ENCODE data around the gene IHH. TPM values are rescaled to one million over a fixed set of nuclear protein-coding genes. Genes with fewer than 3 reads are reported as not detected.

IHH gene
- total RNA-seq, 2 experiments from 2014 or later = 0.12 TPM; not detected in 1

GRCh38 chr2:219073413-219074129 lies 12.8 kb upstream of the IHH start:
- intact Hi-C loops (cut with DNase I, micrococcal nuclease) = loop anchor here (1.0 to 5.0 kb wide), 2 partner anchors 46 to 79 kb away; no protein-coding TSS in a partner anchor
- Mint-ChIP-seq H3K27ac (no peak overlapping the region), H3K36me3 (ENCODE audit: low read depth) (peaks cover 15% of the 10 kb centered on the region), H3K4me3 (no peak overlapping the region), H3K4me1 (no peaks in the 10 kb centered on the region), H3K9me3 (ENCODE audit: low read depth) (no peaks in the 10 kb centered on the region), H3K27me3 (no peaks in the 10 kb centered on the region)
- ATAC-seq (no peak), DNase-seq (peak; percentile 41)
- POLR2A ChIA-PET = no interaction called here
- CTCF ChIA-PET = interaction anchor here (0.6 to 13.7 kb wide), 17 partner anchors 13 to 226 kb away, joined by 3 to 154 read pairs (median 4); partner anchors contain the start of genes CFAP65 and IHH

DNA sequence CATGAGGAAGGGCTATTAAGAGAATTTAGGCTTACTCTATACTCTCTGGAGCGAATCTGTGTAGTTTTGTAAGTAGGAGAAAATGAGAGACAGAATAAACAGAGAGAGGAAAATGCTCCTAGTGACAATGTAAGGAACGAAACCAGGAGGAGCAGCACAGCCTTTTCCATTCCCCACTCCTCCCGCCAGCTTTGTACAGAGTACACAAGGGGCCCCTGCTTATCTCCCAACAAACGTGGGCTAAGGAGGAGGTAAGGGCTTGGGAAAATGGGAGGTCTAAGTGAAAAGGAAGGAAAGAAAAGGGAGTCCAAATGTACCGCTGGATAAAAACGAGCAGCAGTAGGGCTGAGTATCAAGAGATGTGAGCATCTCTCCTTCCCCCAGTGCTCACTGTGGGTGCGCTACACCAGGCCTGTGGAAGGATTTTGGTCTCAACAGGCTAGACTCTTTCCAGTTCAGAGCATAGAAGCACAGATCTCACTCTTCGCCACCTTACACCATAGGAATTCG lies 12.1 kb upstream of the IHH start:
- H3K27ac Mint-ChIP-seq = no peak overlapping the region
- no peak for DNase-seq
- no peaks in the 10 kb centered on the region for H3K4me1 Mint-ChIP-seq
- intact Hi-C loops (cut with DNase I, micrococcal nuclease) = loop anchor here (1.0 to 5.0 kb wide), 2 partner anchors 47 to 80 kb away; no protein-coding TSS in a partner anchor
- ChIA-PET CTCF (interaction anchor here (0.6 to 13.7 kb wide), 24 partner anchors 8 to 531 kb away, joined by 3 to 154 read pairs (median 4); partner anchors contain the start of genes CFAP65 and IHH), POLR2A (no interaction called here)
- no peaks in the 10 kb centered on the region for H3K27me3 Mint-ChIP-seq
- no peak for ATAC-seq
- H3K4me3 Mint-ChIP-seq = no peak overlapping the region
- H3K36me3 Mint-ChIP-seq (ENCODE audit: low read depth) = peaks cover 15% of the 10 kb centered on the region
- no peaks in the 10 kb centered on the region for H3K9me3 Mint-ChIP-seq (ENCODE audit: low read depth)

DNA sequence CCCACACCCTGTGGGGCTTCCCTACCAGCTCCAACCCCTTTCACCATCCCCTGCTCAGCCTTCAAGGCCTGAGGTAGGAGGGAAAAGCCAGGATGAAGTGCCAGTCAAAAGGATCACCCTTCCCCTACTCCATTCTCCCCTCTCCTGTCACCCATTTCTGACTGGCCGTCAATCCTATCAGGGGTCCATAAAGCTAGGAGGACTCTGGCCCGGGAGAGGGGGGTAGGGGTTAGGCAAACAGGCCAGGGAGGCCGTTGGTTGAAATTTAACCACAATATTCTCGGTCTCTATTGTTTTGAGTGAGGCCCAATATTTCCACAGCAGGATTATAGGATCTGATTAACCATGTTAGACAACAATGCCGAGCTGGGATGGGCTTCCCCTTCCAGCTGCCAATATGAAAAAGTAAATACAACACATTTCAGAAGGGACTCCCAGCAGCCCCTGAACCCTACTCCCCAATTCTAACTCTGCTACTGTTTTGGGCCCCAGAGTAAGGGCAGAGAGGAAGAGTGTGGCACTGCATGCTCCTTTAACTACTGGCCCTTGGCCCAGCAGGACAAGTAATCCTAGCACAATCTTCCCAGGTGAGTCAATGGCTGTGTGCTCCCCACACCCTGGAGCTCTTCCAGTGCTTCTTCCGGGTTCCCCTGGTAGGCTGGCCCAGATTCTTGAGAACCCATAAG lies 10.6 kb upstream of the IHH start:
- ATAC-seq (no peak), DNase-seq (no peak)
- Mint-ChIP-seq H3K27ac (no peak overlapping the region), H3K36me3 (ENCODE audit: low read depth) (peaks cover 10% of the 10 kb centered on the region), H3K27me3 (no peaks in the 10 kb centered on the region), H3K9me3 (ENCODE audit: low read depth) (no peaks in the 10 kb centered on the region), H3K4me3 (no peak overlapping the region), H3K4me1 (no peaks in the 10 kb centered on the region)
- CTCF ChIA-PET = interaction anchor here (0.8 to 13.7 kb wide), 14 partner anchors 9 to 87 kb away, joined by 3 to 154 read pairs (median 4); partner anchors contain the start of genes CFAP65 and IHH
- intact Hi-C loops (cut with DNase I, micrococcal nuclease) = loop anchor here in 1 of 2 experiments (5.0 kb wide), 1 partner anchor 81 kb away; no protein-coding TSS in a partner anchor
- POLR2A ChIA-PET = no interaction called here

DNA sequence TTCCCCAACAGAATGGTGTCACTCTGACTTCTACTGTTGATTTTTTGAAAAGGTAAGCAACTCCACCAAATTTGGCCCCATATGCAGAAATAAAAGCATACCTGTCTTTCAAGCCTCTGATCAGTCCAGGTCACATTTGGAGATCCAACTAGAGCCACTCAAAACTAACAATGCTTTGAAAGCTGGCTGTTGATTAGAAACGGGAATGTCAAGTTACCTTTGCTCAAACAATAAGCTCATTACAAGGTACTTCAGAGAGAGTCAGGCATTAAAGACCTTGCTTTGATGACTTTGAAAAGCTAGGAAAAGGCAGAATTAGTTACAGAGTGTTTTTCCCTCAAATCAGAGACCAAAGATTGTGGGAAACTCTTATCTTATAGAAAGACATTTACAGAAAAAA lies 4.8 kb upstream of the IHH start:
- ChIA-PET CTCF (interaction anchor here (0.9 to 1.9 kb wide), 11 partner anchors 38 to 164 kb away, joined by 3 to 8 read pairs (median 4); no protein-coding TSS in a partner anchor), POLR2A (no interaction called here)
- DNase-seq (no peak), ATAC-seq (no peak)
- H3K36me3 Mint-ChIP-seq (ENCODE audit: low read depth) = no peaks in the 10 kb centered on the region
- no peak overlapping the region for H3K27ac Mint-ChIP-seq
- no peak overlapping the region for H3K4me3 Mint-ChIP-seq
- intact Hi-C loops (cut with DNase I, micrococcal nuclease) = no loop called here
- H3K9me3 Mint-ChIP-seq (ENCODE audit: low read depth) = no peaks in the 10 kb centered on the region
- H3K27me3 Mint-ChIP-seq = peaks cover 27% of the 10 kb centered on the region
- no peaks in the 10 kb centered on the region for H3K4me1 Mint-ChIP-seq

- POLR2A ChIA-PET = no interaction called here
- intact Hi-C loops (cut with DNase I, micrococcal nuclease) = no loop called here
- no peaks in the 10 kb centered on the region for H3K9me3 Mint-ChIP-seq (ENCODE audit: low read depth)
- H3K36me3 Mint-ChIP-seq (ENCODE audit: low read depth) = no peaks in the 10 kb centered on the region
- ATAC-seq (no peak), DNase-seq (no peak)
- H3K27me3 Mint-ChIP-seq = peaks cover 49% of the 10 kb centered on the region
- CTCF ChIA-PET = interaction anchor here (1.1 to 8.9 kb wide), 5 partner anchors 12 to 93 kb away, joined by 3 to 125 read pairs (median 17); no protein-coding TSS in a partner anchor
- no peak overlapping the region for H3K27ac Mint-ChIP-seq
- no peak overlapping the region for H3K4me3 Mint-ChIP-seq
- H3K4me1 Mint-ChIP-seq = peaks cover 19% of the 10 kb centered on the region
These were observed 1.4 kb upstream of the IHH start for GRCh38 chr2:219062081-219062480.

GRCh38 chr2:219059725-219060682 lies 717 bp downstream of the IHH start:
- DNase-seq = peak; percentile 39
- POLR2A ChIA-PET = interaction anchor here (0.6 kb wide), 3 partner anchors 14 to 274 kb away, joined by 3 to 4 read pairs (median 3); no protein-coding TSS in a partner anchor
- CTCF ChIA-PET = interaction anchor here (0.6 to 8.9 kb wide), 10 partner anchors 14 to 324 kb away, joined by 3 to 125 read pairs (median 8); partner anchors contain the start of gene CFAP65
- Mint-ChIP-seq H3K4me1 (peaks cover 19% of the 10 kb centered on the region), H3K36me3 (ENCODE audit: low read depth) (no peaks in the 10 kb centered on the region), H3K27ac (no peak overlapping the region), H3K4me3 (peak overlapping the region; percentile 15), H3K27me3 (peaks cover 61% of the 10 kb centered on the region), H3K9me3 (ENCODE audit: low read depth) (no peaks in the 10 kb centered on the region)
- intact Hi-C loops (cut with DNase I, micrococcal nuclease) = loop anchor here (2.0 to 5.0 kb wide), 4 partner anchors 63 to 293 kb away; no protein-coding TSS in a partner anchor
- no peak for ATAC-seq

DNA sequence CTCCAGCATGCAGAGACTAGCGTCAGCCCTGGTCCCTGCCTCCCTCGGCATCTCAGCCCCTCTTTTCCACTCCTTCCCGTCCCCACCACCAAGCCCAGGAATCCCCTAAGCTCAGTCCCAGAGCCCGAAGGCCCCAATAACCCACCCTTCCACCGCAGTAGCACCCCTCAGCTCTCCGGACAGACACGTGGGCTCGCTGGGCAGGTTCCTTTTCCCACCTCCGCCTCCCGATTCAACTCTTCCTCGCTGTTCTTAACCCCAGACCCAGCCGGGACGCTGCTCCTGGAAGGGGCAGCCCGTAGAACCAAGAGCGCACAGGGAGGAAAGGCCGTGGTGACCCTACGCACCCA lies 1.4 kb downstream of the IHH start:
- no peak for DNase-seq
- intact Hi-C loops (cut with DNase I, micrococcal nuclease) = loop anchor here (2.0 to 5.0 kb wide), 4 partner anchors 63 to 293 kb away; no protein-coding TSS in a partner anchor
- H3K9me3 Mint-ChIP-seq (ENCODE audit: low read depth) = no peaks in the 10 kb centered on the region
- ChIA-PET CTCF (interaction anchor here (0.6 to 8.9 kb wide), 13 partner anchors 10 to 236 kb away, joined by 3 to 125 read pairs (median 8); partner anchors contain the start of gene CFAP65), POLR2A (no interaction called here)
- H3K36me3 Mint-ChIP-seq (ENCODE audit: low read depth) = no peaks in the 10 kb centered on the region
- H3K27me3 Mint-ChIP-seq = peaks cover 61% of the 10 kb centered on the region
- no peak overlapping the region for H3K27ac Mint-ChIP-seq
- H3K4me3 Mint-ChIP-seq = peak overlapping the region; percentile 15
- peaks cover 19% of the 10 kb centered on the region for H3K4me1 Mint-ChIP-seq
- no peak for ATAC-seq

DNA sequence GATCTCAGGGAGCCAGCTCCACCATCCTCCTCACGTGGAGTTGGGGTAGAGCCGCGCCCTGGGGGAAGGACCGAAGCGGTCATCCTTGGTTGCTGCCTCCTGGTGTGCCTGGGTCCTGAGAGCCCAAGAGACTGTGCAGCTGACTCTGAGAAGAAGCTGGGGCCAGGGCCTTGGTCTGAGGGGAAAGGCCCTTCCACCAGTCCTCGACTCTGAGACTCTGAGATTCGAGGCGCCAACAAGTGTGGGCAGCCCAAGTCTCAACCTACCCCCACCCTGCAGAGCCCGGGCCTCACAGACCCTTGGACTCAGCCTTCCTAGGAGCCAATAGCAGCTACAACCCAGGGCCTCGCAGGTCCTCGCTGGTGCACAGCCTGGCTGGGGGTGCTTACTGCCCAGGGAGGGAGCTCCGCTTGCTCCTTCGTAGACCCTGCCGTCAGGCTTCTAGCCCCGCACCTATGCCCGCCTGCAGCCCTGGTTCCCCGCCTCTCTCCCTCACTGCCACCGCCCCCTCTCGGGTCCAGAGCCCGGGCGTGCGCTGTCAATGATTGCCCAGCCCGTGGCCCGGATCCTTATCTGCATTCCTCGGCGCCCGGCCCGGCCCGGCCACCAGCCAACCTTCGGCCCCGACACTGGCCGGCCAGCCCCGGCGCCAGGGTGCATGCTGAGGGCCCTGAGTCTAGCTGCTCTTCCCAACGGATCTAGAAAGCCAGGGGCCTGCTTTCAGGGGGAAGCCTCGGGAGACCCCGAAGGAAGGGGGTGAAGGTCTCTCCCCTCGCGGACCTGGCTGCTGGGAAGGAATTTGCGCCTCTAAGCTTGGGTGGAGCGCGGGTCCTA lies 2.0 kb downstream of the IHH start:
- ChIA-PET CTCF (interaction anchor here (0.6 to 8.9 kb wide), 27 partner anchors 10 to 998 kb away, joined by 3 to 125 read pairs (median 4); partner anchors contain the start of gene CFAP65), POLR2A (no interaction called here)
- DNase-seq (peak; percentile 17), ATAC-seq (no peak)
- Mint-ChIP-seq H3K4me3 (no peak overlapping the region), H3K36me3 (ENCODE audit: low read depth) (no peaks in the 10 kb centered on the region), H3K27me3 (peaks cover 61% of the 10 kb centered on the region), H3K9me3 (ENCODE audit: low read depth) (no peaks in the 10 kb centered on the region), H3K27ac (no peak overlapping the region), H3K4me1 (peaks cover 19% of the 10 kb centered on the region)
- intact Hi-C loops (cut with DNase I, micrococcal nuclease) = loop anchor here (1.0 to 5.0 kb wide), 9 partner anchors 29 to 294 kb away; no protein-coding TSS in a partner anchor

- Mint-ChIP-seq H3K36me3 (ENCODE audit: low read depth) (no peaks in the 10 kb centered on the region), H3K27me3 (peaks cover 56% of the 10 kb centered on the region), H3K9me3 (ENCODE audit: low read depth) (no peaks in the 10 kb centered on the region), H3K4me1 (peaks cover 19% of the 10 kb centered on the region), H3K4me3 (no peak overlapping the region), H3K27ac (no peak overlapping the region)
- ATAC-seq = peak; percentile 97
- peak; percentile 90 for DNase-seq
- intact Hi-C loops (cut with DNase I, micrococcal nuclease) = loop anchor here (1.0 to 5.0 kb wide), 9 partner anchors 29 to 295 kb away; no protein-coding TSS in a partner anchor
- CTCF ChIA-PET = interaction anchor here (0.7 to 8.9 kb wide), 25 partner anchors 10 to 997 kb away, joined by 3 to 125 read pairs (median 5); partner anchors contain the start of gene CFAP65
- POLR2A ChIA-PET = no interaction called here
These were observed 2.8 kb downstream of the IHH start for GRCh38 chr2:219057709-219058540.

Data from activated CD4-positive, alpha-beta T cell treated with anti-CD3 and anti-CD28 coated beads for 36 hours (primary cell).